Muscle layer of colon (tissue), 2 donors: Measurements from ENCODE around the gene IMPG1.

Experiments used
- H3K27ac ChIP-seq: one replicate; pipeline ENCODE4 v1.7.0; 2013; ENCODE audit warnings: low read depth, mild to moderate bottlenecking, low read length, moderate library complexity
- H3K27me3 ChIP-seq, 2 donors: one replicate each; pipeline ENCODE4 v1.7.0; 2013; ENCODE audit warnings: low read length in 2 of 2, mild to moderate bottlenecking in 2 of 2; ENCODE audit not compliant: insufficient read depth in 2 of 2, control insufficient read depth in 1 of 2
- H3K36me3 ChIP-seq: one replicate; pipeline ENCODE4 v1.7.0; 2013; ENCODE audit warnings: mild to moderate bottlenecking, low read length; ENCODE audit not compliant: insufficient read depth
- H3K4me1 ChIP-seq: one replicate; pipeline ENCODE4 v1.7.0; 2013; ENCODE audit warnings: mild to moderate bottlenecking, low read length; ENCODE audit not compliant: insufficient read depth
- H3K4me3 ChIP-seq, 2 donors: one replicate each; pipeline ENCODE4 v1.7.0; 2013; ENCODE audit warnings: low read length in 2 of 2, low read depth in 1 of 2, mild to moderate bottlenecking in 1 of 2, moderate library complexity in 1 of 2
- H3K9ac ChIP-seq: one replicate; pipeline ENCODE4 v1.7.0; 2013; ENCODE audit warnings: low read length
- H3K9me3 ChIP-seq: one replicate; pipeline ENCODE4 v1.7.0; 2013; ENCODE audit warnings: mild to moderate bottlenecking, low read length
- donor health status: abdominal sarcoma.
- donor health status: Adenocarcinoma of cecum.

IMPG1 gene, protein sequence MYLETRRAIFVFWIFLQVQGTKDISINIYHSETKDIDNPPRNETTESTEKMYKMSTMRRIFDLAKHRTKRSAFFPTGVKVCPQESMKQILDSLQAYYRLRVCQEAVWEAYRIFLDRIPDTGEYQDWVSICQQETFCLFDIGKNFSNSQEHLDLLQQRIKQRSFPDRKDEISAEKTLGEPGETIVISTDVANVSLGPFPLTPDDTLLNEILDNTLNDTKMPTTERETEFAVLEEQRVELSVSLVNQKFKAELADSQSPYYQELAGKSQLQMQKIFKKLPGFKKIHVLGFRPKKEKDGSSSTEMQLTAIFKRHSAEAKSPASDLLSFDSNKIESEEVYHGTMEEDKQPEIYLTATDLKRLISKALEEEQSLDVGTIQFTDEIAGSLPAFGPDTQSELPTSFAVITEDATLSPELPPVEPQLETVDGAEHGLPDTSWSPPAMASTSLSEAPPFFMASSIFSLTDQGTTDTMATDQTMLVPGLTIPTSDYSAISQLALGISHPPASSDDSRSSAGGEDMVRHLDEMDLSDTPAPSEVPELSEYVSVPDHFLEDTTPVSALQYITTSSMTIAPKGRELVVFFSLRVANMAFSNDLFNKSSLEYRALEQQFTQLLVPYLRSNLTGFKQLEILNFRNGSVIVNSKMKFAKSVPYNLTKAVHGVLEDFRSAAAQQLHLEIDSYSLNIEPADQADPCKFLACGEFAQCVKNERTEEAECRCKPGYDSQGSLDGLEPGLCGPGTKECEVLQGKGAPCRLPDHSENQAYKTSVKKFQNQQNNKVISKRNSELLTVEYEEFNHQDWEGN

DNA sequence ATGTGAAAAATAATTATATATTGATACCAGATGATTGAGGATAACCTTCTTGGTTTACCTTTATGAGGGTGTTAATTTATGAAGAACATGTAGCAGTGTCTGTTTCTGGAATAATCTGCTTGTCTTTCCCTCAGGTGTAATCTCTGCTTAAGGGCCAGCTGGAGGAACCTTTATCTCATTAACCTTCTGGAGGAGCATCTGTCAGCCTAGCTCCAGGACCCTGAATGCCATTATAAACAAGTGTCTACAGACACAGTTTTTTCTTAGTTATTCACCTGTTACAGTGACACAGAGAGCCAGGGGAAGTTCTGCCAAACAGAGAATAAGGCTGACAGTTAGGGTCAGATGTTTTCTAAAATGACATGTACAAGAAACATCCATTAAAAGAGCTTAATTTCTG is at the start of gene IMPG1:
Gene IMPG1 (minus strand): TSS at position 101 of the 400 bp plus-strand sequence. CDS start 174 bp downstream, outside the sequence.
- Histone ChIP-seq H3K4me3 (no peak within 1 kb of the TSS), H3K27ac (no peak within 1 kb of the TSS), H3K9ac (no peak within 1 kb of the TSS), H3K4me1 (no peaks in the 10 kb centered on the region), H3K9me3 (no peaks in the 10 kb centered on the region), H3K27me3 (no peaks in the 10 kb centered on the region), H3K36me3 (no peaks in the 10 kb centered on the region)

DNA sequence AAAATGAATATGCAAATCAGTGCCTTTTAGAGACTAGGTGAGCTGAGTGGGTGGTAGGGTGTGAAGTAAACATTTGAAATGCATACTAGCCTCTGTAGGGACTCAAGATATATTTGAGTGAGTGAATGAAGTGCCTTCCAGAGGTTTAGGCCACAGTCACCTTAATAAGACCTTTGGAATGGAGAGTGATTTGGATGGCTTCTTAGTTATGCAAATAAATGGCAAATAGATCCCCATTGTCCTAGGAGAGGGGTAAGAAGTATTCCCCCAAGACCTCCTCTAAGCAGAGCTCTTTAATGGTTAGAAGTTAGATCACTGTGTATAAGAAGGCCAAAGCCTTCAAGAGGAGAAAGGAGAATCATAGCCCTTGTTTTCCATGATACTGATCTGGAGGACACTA is 47.8 kb upstream of the IMPG1 start:
- Histone ChIP-seq H3K4me1 (no peaks in the 10 kb centered on the region), H3K4me3 (no peak overlapping the region), H3K9me3 (no peaks in the 10 kb centered on the region), H3K27ac (no peak overlapping the region), H3K27me3 (no peaks in the 10 kb centered on the region), H3K36me3 (no peaks in the 10 kb centered on the region), H3K9ac (no peak overlapping the region)

DNA sequence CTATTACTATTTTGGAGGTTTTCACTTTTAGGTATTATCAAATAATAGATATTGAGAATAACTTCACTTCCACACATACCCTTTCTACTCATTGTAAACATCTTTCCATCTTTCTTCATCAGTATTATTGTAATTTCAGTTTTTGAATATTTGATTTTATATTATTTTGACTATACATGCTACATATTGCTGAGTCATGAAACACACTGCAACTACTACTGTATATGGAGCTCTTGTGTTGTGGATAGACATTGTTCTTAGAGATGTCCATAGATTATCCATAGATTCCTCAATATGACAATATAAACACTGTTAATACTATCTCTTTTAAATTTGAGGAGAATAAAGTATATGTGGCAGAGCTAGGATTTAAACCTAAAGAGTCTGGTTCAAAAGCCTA is 819 bp upstream of the IMPG1 start:
- H3K27ac ChIP-seq = no peak overlapping the region
- H3K9me3 ChIP-seq = no peaks in the 10 kb centered on the region
- H3K36me3 ChIP-seq = no peaks in the 10 kb centered on the region
- no peak overlapping the region for H3K4me3 ChIP-seq
- H3K4me1 ChIP-seq = no peaks in the 10 kb centered on the region
- no peaks in the 10 kb centered on the region for H3K27me3 ChIP-seq
- H3K9ac ChIP-seq = no peak overlapping the region

DNA sequence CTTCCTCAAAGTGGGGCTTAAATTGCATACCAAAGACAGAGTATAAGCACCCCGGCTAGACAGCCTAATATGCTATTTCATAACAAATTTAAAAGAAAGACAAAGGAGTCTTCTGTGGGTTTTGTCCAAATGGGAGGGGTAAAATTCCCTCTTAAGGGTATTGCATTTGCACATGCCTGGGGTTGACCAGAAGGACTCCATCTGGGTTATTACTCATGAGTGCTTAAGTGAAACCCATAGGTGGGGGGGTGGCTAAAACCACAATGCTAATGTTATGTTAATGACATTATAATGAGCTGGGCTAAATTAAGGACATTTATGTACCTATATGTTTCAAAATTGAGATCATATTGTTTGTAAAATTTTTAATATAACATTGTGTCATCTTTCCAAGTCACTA is 15.0 kb downstream of the IMPG1 start:
- Histone ChIP-seq H3K27me3 (no peaks in the 10 kb centered on the region), H3K4me3 (no peak overlapping the region), H3K4me1 (no peaks in the 10 kb centered on the region), H3K27ac (no peak overlapping the region), H3K9ac (no peak overlapping the region), H3K9me3 (no peaks in the 10 kb centered on the region), H3K36me3 (no peaks in the 10 kb centered on the region)

DNA sequence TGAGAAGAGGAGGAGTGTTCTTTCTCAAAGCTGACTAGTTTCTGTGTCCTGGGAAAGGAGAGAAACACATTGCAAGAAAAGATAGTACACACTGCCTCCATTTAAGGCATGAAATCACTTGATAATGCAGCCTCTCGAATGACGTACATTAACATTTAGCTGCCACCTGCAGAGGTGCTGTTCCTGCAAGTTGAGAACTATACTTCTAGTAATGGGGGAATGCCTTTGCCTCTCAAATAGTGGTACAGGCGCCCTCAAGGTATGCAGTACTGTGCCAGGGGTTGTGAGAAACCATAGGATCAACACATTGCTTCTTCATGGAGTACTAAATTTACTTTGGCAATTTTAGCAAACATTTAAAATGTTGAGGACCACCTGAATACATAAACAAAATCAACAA is 20.1 kb downstream of the IMPG1 start:
- no peak overlapping the region for H3K9ac ChIP-seq

GRCh38 chr6:76043690-76044089 is 28.8 kb downstream of the IMPG1 start:
- Histone ChIP-seq H3K36me3 (no peaks in the 10 kb centered on the region), H3K9ac (no peak overlapping the region), H3K27ac (no peak overlapping the region), H3K27me3 (no peaks in the 10 kb centered on the region), H3K4me1 (no peaks in the 10 kb centered on the region), H3K9me3 (no peaks in the 10 kb centered on the region), H3K4me3 (no peak overlapping the region)

More for the DNA sequence above, 20.1 kb downstream of the IMPG1 start:
- Histone ChIP-seq H3K4me1 (no peaks in the 10 kb centered on the region), H3K4me3 (no peak overlapping the region), H3K27me3 (no peaks in the 10 kb centered on the region), H3K36me3 (no peaks in the 10 kb centered on the region), H3K9me3 (no peaks in the 10 kb centered on the region), H3K27ac (no peak overlapping the region)

DNA sequence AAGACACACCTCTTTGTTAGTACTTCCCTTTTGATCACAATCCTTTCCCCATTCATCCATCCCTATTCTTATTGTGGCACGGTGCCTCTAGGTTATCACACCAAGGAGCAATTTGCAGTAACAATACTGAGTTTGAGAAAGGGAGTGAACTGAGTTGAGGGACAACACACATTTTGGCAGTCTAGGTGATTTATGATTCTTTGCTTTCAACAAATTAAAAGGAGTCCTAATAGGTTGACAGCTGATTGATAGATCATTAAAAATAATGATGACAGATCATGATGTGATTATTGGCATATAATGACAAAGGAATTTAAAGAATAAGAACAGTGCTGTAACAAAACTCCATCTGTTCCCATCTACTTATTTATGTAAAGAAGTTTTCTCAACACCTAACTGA is 36.7 kb downstream of the IMPG1 start:
- Histone ChIP-seq H3K36me3 (no peaks in the 10 kb centered on the region), H3K4me1 (no peaks in the 10 kb centered on the region), H3K9ac (no peak overlapping the region), H3K9me3 (no peaks in the 10 kb centered on the region), H3K27ac (no peak overlapping the region), H3K4me3 (no peak overlapping the region), H3K27me3 (no peaks in the 10 kb centered on the region)

- Histone ChIP-seq H3K36me3 (no peaks in the 10 kb centered on the region), H3K4me1 (no peaks in the 10 kb centered on the region), H3K4me3 (no peak overlapping the region), H3K27me3 (no peaks in the 10 kb centered on the region), H3K9ac (no peak overlapping the region), H3K9me3 (peaks cover 14% of the 10 kb centered on the region), H3K27ac (no peak overlapping the region)
Observed at GRCh38 chr6:76026101-76026500, 46.4 kb downstream of the IMPG1 start.

GRCh38 chr6:76014626-76015530 is 57.6 kb downstream of the IMPG1 start:
- no peaks in the 10 kb centered on the region for H3K27me3 ChIP-seq
- H3K9me3 ChIP-seq = no peaks in the 10 kb centered on the region
- H3K36me3 ChIP-seq = no peaks in the 10 kb centered on the region
- no peak overlapping the region for H3K4me3 ChIP-seq
- H3K27ac ChIP-seq = no peak overlapping the region
- no peaks in the 10 kb centered on the region for H3K4me1 ChIP-seq
- no peak overlapping the region for H3K9ac ChIP-seq

- Histone ChIP-seq H3K4me3 (no peak overlapping the region), H3K9ac (no peak overlapping the region), H3K27me3 (no peaks in the 10 kb centered on the region), H3K9me3 (no peaks in the 10 kb centered on the region), H3K27ac (no peak overlapping the region), H3K36me3 (no peaks in the 10 kb centered on the region), H3K4me1 (no peaks in the 10 kb centered on the region)
Observed at GRCh38 chr6:76004202-76004601, 68.3 kb downstream of the IMPG1 start.

DNA sequence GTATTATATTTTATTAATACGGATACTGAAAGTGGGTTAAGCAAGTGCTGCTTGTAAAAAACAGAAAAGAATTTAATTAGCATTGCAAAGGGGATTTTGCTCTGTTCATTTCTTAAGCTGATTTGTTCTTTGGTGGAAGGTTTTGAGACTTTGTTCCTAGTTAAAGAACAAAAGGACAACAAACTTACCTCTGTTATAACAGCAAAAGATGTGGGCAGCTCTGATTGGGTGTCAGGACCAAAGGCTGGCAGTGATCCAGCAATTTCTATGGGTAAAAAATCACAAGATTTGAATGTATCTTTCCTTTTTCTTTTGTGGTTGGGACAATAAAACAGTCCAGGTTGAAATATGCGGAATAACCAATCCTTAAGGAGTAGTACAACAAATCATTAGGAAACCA is 68.8 kb downstream of the IMPG1 start:
- H3K4me3 ChIP-seq = no peak overlapping the region
- no peak overlapping the region for H3K9ac ChIP-seq
- H3K36me3 ChIP-seq = no peaks in the 10 kb centered on the region
- H3K9me3 ChIP-seq = no peaks in the 10 kb centered on the region
- no peak overlapping the region for H3K27ac ChIP-seq
- H3K4me1 ChIP-seq = no peaks in the 10 kb centered on the region
- no peaks in the 10 kb centered on the region for H3K27me3 ChIP-seq
